HG03571 (cell line): ENCODE measurements around the gene IQSEC3.

Experiments
- ATAC-seq: cut with Tn5 transposase; IDR thresholded peaks from one replicate; pipeline ENCODE4 v1.9.1; 2021; ENCODE audit not compliant: unreplicated experiment

Gene IQSEC3

DNA sequence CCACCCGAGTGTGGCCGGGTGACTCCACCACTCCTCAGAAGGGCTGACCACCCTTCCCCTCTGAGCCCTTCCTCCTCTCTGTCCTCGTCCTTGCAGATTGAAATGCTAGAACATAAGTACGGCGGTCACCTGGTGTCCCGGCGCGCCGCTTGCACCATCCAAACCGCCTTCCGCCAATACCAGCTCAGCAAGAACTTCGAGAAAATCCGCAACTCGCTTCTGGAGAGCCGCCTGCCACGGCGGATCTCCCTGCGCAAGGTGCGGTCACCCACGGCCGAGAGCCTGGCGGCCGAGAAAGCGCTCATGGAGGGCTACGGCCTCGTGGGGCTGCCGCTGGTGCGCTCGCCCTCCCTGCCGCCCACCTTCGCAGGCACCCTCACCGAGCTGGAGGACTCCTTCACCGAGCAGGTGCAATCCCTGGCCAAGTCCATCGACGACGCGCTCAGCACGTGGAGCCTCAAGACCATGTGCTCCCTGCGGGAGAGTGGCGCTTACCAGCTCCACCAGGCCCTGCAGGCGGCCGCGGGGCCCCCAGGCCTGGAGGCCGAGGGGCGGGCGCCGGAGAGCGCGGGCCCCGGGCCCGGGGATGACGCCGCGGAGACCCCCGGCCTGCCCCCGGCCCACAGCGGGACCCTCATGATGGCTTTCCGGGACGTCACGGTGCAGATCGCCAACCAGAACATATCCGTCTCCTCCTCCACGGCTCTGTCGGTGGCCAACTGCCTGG is 71.8 kb downstream of the IQSEC3 start:
- no peak for ATAC-seq

GRCh38 chr12:138898-139534 is 72.4 kb downstream of the IQSEC3 start:
- no peak for ATAC-seq

DNA sequence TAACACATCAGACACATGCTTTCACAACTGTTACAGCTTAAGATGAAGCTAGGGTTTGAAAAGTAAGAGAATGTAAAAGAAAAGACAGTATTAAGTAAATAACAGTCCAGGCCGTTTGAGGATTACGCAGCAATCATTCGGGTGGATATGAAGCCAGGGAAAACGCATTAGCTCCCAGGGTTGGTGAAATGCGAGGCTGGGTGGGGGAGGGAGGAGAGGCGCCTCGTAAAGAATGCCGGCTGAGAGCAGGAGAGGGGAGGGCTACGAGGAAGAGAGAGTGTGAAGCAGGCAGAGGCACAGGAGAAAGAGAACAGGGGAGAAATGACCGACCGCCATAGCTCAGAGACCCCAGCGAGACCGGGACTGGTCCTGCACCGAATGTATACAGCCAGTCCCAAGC is 73.0 kb downstream of the IQSEC3 start:
- ATAC-seq, result no peak

DNA sequence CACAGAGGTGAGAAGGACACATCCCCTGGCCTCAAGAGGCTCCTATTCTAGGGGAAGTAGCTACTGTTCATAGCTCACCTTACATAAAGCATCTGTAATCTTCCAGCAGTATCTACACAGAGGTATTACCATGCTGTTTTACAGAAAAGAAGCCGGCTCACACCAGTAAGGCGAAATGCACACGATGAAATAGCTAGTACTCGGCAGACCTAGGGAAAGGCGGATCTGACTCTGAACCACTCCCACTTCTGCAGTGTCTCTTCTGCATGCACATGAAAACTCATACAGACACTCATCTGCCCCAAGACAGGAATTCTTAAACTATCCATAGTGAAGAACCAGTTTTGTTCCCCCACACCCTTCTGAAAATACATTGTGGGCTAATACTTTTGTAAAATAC is 73.6 kb downstream of the IQSEC3 start:
- ATAC-seq, result no peak

DNA sequence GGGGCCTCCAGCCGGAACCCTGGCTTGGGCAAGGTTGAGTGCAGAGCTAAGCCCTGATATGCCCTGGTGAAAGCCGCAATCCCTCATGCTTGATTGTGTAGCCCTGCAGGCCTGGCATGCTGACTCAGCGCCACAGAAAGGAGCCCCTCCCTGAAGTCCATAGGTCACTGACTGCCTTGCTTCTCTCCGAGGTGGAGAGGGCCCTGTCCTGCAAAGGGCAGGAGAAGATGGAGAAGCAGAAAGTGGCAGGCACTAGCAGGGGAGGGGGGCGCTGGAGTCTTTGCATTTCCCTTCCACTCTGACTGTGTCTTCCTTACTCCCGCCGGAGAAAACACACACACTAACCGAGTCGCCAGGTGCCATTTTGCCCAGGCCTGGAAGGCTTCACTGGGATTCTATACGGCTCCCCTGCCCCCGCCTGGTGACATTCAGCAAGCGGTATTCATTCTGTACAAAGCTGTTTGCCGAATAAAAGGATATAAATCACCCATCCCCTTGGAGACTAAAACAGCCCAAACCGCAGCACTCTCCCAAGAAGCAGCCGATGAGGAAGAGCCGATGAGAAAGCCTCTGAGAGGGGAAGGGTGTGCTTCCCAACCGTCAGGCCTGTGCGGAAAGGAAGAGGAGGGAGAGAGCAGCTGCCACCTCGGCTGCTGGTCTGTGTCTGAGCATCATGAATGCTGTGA is 77.5 kb downstream of the IQSEC3 start:
- ATAC-seq, result no peak

DNA sequence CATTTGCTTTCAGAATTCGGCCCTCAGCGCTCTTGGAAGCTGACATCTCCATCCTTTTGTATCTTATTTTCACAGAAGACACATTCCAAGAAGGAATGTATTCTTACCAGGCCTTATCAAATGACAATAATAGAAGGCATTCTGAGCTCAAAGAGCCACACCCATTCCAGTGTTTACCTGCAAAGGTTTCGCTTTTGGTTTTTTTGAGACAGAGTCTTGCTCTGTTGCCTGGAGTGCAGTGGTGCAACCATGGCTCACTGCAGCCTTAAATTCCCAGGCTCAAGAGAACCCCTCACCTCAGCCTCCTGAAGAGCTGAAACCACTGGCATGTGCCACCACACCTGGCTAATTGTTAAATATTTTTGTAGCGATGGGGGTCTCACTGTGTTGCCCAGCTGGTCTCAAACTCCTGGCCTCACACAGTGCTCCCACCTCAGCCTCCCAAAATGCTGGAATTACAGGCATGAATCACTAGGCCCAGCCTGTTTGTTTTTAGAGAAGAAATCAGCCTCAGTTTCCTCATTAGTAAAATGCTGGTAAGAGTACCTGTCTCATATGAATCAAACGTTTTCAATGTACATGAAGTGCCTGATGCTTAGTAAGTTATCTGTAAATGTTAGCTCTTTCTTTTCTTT is 78.2 kb downstream of the IQSEC3 start:
- no peak for ATAC-seq

- no peak for ATAC-seq
Observed at GRCh38 chr12:145369-145960, 78.9 kb downstream of the IQSEC3 start.

- ATAC-seq, result no peak
Observed at GRCh38 chr12:147242-147641, 80.7 kb downstream of the IQSEC3 start.

- ATAC-seq, result no peak
Observed at GRCh38 chr12:148676-149416, 82.3 kb downstream of the IQSEC3 start.

DNA sequence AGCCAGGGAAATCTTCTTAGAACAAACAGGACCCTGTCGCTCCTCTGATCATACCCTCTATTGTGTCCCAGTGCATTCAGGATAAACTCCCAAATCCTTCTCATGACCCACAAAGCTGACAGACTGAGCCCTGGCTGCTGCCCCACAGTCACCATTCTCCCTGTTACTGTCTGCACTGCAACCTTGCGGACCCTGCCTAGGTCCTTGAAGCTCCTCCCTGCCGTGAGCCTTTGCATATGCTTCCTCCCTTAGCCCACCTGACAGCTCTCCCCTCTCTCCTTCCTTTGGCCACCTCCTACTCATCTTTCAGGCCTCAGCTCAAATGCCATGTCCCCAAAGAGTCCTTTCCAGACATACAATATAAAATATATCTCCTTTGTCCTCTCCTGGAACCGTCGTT is 85.0 kb downstream of the IQSEC3 start:
- no peak for ATAC-seq

DNA sequence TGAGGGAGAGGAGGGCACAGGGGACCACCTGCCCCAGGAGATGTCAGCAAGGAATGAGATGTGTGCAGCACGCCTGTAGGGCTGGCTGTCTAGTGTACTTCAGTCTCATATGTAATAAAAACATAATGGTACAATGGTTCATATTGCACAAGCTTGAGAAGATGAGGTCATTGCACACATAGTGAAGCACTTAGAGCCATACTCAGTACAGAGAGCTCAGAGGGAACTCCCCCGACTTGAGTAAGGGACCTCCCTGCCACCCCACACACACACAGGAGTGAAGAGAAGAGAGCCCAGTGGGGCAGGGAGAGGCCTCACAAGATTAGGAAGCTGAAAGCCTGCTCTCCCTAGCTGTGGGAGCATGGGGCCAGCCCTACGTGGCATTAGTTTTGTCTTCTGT is 85.9 kb downstream of the IQSEC3 start:
- no peak for ATAC-seq

GRCh38 chr12:153080-153746 is 86.6 kb downstream of the IQSEC3 start:
- ATAC-seq, result no peak

DNA sequence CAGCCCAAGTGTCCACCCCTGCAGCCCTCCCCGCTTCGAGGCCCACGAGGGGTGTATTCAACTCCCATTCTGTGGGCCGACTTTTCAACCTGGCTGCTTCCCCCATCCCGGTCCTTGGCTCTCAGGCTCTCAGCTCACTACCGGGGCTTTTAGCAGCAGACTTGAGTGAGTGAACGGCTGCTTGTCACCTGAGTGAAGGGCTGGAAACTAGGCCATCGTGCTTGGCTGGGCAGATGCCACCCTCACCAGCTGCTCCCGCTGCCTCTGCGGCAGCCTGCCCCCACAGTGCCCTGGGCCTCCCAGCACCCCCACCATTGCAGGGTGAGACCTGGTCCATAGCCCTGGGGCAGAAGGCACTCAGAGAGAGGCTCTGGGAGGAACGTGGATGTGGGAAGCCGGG is 87.5 kb downstream of the IQSEC3 start:
- ATAC-seq, result no peak

DNA sequence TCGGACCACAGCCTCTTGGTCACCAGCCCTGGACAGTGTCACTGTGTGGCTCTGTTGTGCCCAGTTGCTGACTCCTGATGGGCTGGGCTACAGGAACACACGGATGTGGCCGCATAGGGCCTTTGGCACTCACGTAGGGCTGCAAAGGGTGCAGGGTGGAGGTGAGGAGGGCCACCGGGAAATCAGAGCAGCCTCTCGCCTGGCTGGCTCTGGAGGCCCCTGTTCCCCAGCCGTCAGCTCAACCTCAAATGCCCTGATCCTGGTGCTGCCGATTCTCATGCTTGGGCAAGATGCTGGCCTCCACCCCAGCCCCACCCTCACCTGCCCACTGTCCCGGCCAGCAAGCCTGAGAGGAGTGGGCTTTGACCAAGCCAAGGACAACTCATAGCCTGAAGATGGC is 88.4 kb downstream of the IQSEC3 start:
- ATAC-seq, result no peak

- ATAC-seq, result no peak
Observed at GRCh38 chr12:155646-156045, 89.1 kb downstream of the IQSEC3 start.

- no peak for ATAC-seq
Observed at GRCh38 chr12:156945-157344, 90.4 kb downstream of the IQSEC3 start.

DNA sequence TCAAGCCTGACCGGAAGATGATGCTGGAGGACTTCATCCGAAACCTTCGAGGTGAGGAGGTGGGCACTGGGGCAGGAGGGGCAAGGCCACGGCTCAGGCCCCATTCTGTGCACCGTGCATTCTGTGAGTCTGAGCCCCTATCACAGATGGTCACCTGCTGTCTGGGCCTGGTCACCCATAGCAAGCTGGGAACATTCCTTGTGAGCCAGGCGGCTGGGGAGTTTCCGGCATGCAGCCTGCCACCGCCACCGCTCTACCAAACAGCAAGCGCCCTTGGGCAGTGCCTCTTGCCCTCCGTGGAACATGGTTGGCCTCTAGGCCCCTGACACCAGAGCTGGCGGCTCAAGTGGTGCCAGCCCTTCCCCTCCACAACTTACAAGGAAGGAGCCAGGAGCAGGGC is 91.1 kb downstream of the IQSEC3 start:
- ATAC-seq, result no peak

DNA sequence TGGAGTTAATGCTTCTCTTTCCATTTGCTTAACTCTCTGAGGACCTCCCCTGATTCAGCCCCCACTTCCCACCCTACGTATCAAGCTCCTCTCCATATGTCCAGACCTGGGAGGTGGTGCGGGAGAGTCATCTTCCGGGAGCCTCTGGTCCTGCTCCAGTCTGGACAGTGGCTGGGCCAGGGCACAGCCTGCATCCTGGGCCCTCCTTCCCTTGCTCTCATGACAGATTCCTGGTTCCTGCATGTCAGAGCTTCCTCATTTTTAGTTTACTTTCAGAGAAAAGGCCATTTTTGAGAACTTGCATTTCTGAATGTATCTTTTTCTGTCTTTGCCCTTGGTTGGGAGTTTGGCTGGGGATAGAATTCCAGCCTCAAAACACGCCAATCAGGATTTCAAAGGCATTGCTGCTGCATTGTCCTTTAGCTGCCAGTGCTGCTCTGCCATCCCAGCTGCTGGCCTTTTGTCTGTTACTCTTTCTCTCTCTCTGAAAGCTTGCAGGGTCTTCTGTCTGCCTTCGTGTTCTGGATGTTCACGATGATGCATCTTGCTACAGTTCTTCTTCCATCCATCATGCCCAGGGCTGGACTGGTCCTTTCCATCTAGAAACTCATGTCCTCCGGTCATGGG is 92.7 kb downstream of the IQSEC3 start:
- ATAC-seq, result no peak

- ATAC-seq, result no peak
Observed at GRCh38 chr12:160858-161257, 94.3 kb downstream of the IQSEC3 start.

DNA sequence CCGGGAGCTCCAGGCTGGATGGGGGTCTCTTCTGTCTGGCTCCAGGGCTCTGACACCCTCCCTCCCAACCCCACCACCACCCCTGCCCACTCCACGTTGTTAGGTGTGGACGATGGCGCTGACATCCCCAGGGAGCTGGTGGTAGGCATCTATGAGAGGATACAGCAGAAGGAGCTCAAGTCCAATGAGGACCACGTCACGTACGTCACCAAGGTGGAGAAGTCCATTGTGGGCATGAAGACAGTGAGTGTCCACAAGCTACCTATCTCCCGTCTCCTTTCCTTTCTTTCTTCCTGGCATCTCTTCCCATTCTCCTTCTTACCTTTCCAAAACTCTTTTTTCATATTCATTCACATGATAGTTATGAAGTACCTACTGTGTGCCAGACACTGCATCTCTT is 95.3 kb downstream of the IQSEC3 start:
- no peak for ATAC-seq
